ENCODE data around the gene HAL.
"Not testable (repeated sequence)": the region's sequence is repeated elsewhere in the genome, so short reads cannot be mapped to it uniquely, and the experiment has no call there.

HAL gene

GRCh38 chr12:95976416-95976832 is 19.7 kb downstream of the HAL start:
- DNase-seq, result no peak

GRCh38 chr12:95975491-95975890 is 20.7 kb downstream of the HAL start:
- DNase-seq, result no peak

GRCh38 chr12:95974358-95974757 is 21.8 kb downstream of the HAL start:
- DNase-seq, result no peak

GRCh38 chr12:95972832-95973456 is 23.2 kb downstream of the HAL start:
- no peak for DNase-seq

- no peak for DNase-seq
These were observed 25.2 kb downstream of the HAL start for GRCh38 chr12:95970905-95971304.

GRCh38 chr12:95969116-95969515 is 27.0 kb downstream of the HAL start:
- DNase-seq, result not testable (repeated sequence)

GRCh38 chr12:95967301-95967700 is 28.8 kb downstream of the HAL start:
- DNase-seq, result no peak

GRCh38 chr12:95966287-95966870 is 29.8 kb downstream of the HAL start:
- no peak for DNase-seq

GRCh38 chr12:95963096-95963495 is 33.0 kb downstream of the HAL start:
- peak; percentile 5 for DNase-seq

- no peak for DNase-seq
These were observed 33.9 kb downstream of the HAL start for GRCh38 chr12:95962222-95962621.

- DNase-seq, result no peak
These were observed 35.9 kb downstream of the HAL start for GRCh38 chr12:95960241-95960640.

- peak; percentile 20 for DNase-seq
These were observed 37.0 kb downstream of the HAL start for GRCh38 chr12:95959107-95959506.

GRCh38 chr12:95956557-95957145 is 39.5 kb downstream of the HAL start:
- no peak for DNase-seq

- no peak for DNase-seq
These were observed 40.5 kb downstream of the HAL start for GRCh38 chr12:95955549-95956159.

GRCh38 chr12:95953000-95953399 is 43.1 kb downstream of the HAL start:
- peak; percentile 6 for DNase-seq

- peak; percentile 43 for DNase-seq
These were observed 44.6 kb downstream of the HAL start for GRCh38 chr12:95951515-95951914.

GRCh38 chr12:95949477-95950206 is 46.5 kb downstream of the HAL start:
- DNase-seq, result no peak

- no peak for DNase-seq
These were observed 51.9 kb downstream of the HAL start for GRCh38 chr12:95944108-95944704.

GRCh38 chr12:95943330-95943842 is 52.8 kb downstream of the HAL start, which contains the start of gene AMDHD1:
Gene AMDHD1 (plus strand): TSS chr12:95943331. CDS start chr12:95943399, 68 bp downstream.
- DNase-seq, result peak; percentile 67

GRCh38 chr12:95942524-95943329 is 53.4 kb downstream of the HAL start, which contains the start of gene CCDC38:
Gene CCDC38 (minus strand): TSS chr12:95942614. CDS start chr12:95936509, 6,105 bp downstream.
- peak; percentile 80 for DNase-seq

- DNase-seq, result no peak
These were observed 54.0 kb downstream of the HAL start for GRCh38 chr12:95942101-95942523.

- DNase-seq, result no peak
These were observed 55.6 kb downstream of the HAL start for GRCh38 chr12:95940514-95940913.

Measured in suppressor macrophage treated with lipopolysaccharide for 4 hours (primary cell).